Kidney epithelial cell (primary cell): Measurements from ENCODE around the gene TARM1. TPM values are rescaled to one million over a fixed set of nuclear protein-coding genes. Genes with fewer than 3 reads are reported as not detected.
A peak's percentile ranks its signal among the peaks of the same experiment; 100 is the strongest.
"Not testable (repeated sequence)": the region's sequence is repeated elsewhere in the genome, so short reads cannot be mapped to it uniquely, and the experiment has no call there.

ENCODE experiments used
- DNase-seq: peaks from one replicate; pipeline ENCODE4 v3.0.0-alpha.2; 2010; ENCODE audit warnings: low read depth
- H3K27me3 ChIP-seq: 2 replicates; pipeline ENCODE4 v1.6.0; 2011; ENCODE audit warnings: low read length; ENCODE audit not compliant: control insufficient read depth, insufficient read depth
- H3K36me3 ChIP-seq: 2 replicates; pipeline ENCODE4 v1.5.1; 2011; ENCODE audit warnings: low read length; ENCODE audit not compliant: control insufficient read depth, insufficient read depth
- H3K4me3 ChIP-seq: 2 replicates; pipeline ENCODE4 v1.5.1; 2011; ENCODE audit warnings: low read depth, mild to moderate bottlenecking, control low read depth, low read length
- total RNA-seq: library from RNA; depleted of rRNA; stranded (reverse); fragments of >200 nt; gene quantifications from 2 replicates; pipeline ENCODE4 v1.2.3, GENCODE V29; 2015
- TF ChIP-seq, protein P1 (sequence below): IDR thresholded peaks from 2 replicates; pipeline ENCODE4 v1.5.1; 2011; ENCODE audit warnings: mild to moderate bottlenecking, moderate library complexity, low read length, control low read depth, inconsistent platforms; ENCODE audit not compliant: insufficient read depth, poor library complexity, severe bottlenecking

TARM1 gene
- total RNA-seq, 1 donor from 2014 or later = not detected

DNA sequence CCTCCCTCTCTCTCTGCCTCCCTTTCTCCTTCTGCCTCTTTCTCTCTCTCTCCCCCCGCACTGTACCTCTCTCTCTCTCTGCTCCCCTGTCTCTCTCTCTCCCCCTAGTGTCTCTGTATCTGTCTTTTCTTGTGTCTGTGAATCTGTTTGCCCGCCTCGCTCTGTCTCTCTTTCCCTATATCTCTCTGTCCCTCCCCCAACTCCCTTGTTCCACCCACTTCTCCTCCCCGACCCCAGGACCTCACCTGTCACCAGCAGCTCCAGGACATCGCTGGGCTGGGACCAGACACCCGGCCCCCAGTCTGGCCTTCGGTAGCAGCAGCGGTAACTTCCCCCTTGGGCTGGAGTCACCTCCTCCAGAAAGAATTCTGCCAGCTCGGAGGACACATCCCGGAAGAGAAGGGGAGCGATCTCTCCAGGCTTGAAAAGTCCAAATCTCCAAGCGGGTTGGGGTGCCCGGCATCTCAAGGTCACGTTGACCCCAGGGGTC lies 15.5 kb upstream of the TARM1 start:
- H3K4me3 ChIP-seq = peak overlapping the region; percentile 11

DNA sequence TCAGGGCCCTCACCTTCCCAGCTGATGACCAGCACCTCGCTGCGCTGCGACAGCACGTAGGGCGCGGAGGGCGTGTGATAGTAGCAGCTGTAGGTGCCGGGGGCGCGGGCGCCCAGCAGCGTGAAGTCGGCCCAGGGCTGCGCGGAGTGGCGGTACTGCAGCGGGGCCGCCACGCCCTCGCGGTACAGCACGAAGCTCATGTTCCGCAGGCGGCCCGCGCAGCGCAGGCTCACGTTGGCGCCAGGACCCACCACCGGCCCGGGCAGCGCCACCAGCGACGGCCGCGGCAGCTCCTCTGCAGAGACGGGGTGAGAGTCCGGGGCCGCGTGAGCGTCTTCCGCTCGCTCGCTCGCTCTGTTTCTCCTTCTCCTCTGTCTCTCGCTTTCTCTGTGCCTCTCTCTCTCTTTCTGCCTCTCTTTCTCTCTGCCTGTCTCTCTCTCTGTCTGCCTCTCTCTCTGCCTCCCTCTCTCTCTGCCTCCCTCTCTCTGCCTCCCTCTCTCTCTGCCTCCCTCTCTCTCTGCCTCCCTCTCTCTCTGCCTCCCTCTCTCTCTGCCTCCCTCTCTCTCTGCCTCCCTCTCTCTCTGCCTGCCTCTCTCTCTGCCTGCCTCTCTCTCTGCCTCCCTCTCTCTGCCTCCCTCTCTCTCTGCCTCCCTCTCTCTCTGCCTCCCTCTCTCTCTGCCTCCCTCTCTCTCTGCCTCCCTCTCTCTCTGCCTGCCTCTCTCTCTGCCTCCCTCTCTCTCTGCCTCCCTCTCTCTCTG lies 14.9 kb upstream of the TARM1 start:
- not testable (repeated sequence) for H3K27me3 ChIP-seq, DNase-seq, H3K36me3 ChIP-seq
- H3K4me3 ChIP-seq = peak overlapping the region; percentile 27

More for the DNA sequence above, 15.5 kb upstream of the TARM1 start:
- peaks cover 7% of the 10 kb centered on the region for H3K27me3 ChIP-seq
- TF ChIP-seq, protein P1, sequence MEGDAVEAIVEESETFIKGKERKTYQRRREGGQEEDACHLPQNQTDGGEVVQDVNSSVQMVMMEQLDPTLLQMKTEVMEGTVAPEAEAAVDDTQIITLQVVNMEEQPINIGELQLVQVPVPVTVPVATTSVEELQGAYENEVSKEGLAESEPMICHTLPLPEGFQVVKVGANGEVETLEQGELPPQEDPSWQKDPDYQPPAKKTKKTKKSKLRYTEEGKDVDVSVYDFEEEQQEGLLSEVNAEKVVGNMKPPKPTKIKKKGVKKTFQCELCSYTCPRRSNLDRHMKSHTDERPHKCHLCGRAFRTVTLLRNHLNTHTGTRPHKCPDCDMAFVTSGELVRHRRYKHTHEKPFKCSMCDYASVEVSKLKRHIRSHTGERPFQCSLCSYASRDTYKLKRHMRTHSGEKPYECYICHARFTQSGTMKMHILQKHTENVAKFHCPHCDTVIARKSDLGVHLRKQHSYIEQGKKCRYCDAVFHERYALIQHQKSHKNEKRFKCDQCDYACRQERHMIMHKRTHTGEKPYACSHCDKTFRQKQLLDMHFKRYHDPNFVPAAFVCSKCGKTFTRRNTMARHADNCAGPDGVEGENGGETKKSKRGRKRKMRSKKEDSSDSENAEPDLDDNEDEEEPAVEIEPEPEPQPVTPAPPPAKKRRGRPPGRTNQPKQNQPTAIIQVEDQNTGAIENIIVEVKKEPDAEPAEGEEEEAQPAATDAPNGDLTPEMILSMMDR = peak; percentile 31
- DNase-seq = no peak
- H3K36me3 ChIP-seq = no peaks in the 10 kb centered on the region

DNA sequence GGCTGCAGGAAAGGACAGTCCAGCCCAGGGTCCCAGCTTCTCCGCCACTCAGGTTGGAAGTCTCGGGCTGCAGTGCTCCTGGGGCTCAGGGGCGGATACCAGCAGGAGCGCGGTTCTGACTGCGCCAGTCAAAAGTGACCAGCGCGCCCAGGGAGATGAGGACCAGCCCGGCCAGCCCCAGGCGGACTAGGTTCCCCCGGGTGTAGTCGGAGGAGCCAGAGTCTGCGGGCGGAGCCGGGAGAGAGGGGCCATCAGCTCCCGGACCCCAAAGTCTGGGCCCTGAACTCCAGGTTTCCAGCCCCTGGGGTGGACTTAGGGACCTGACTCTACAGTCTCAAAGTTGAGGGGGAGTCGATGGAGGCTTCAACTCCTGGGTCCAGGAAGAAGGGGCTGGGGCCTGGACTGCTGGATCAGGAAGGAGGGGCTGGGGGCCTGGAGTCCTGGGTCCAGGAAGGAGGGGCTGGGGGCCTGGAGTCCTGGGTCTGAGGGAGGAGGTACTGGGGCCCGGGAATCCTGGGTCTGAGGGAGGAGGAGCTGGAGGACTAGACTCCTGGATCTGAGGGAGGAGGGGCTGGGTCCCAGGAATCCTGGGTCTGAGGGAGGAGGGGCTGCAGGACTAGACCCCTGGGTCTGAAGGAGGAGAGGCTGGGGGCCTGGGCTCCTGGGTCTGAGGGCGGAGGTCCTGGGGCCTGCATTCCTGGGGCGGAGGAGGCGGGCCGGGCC lies 14.1 kb upstream of the TARM1 start:
- TF ChIP-seq, protein P1 = no peak
- Histone ChIP-seq H3K36me3 (no peaks in the 10 kb centered on the region), H3K27me3 (peaks cover 7% of the 10 kb centered on the region), H3K4me3 (peak overlapping the region; percentile 27)
- no peak for DNase-seq

DNA sequence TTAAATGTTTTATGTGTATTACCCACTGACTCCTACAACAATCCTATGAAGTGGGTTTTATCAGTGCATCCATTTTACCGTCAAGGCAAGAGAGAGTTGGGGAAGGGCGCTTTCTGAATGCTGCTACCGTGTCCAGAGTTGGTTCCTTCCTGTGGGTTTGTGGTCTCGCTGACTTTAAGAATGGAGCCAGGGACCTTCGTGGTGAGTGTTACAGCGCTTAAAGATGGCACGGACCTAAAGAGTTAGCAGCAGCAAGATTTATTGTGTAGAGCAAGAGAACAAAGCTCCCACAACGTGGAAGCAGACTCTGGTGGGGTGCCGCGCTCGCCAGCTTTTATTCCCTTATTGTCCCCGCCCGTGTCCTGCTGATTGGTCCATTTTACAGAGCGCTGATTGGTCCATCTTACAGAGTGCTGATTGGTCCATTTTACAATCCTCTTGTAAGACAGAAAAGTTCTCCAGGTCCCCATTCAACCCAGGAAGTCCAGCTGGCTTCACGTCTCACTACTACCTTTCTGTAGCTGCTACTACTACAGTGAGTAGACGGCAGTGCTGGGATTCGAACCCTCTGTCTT lies 13.3 kb upstream of the TARM1 start:
- TF ChIP-seq, protein P1 = no peak
- Histone ChIP-seq H3K4me3 (no peak overlapping the region), H3K36me3 (no peaks in the 10 kb centered on the region), H3K27me3 (peaks cover 7% of the 10 kb centered on the region)
- DNase-seq = no peak

DNA sequence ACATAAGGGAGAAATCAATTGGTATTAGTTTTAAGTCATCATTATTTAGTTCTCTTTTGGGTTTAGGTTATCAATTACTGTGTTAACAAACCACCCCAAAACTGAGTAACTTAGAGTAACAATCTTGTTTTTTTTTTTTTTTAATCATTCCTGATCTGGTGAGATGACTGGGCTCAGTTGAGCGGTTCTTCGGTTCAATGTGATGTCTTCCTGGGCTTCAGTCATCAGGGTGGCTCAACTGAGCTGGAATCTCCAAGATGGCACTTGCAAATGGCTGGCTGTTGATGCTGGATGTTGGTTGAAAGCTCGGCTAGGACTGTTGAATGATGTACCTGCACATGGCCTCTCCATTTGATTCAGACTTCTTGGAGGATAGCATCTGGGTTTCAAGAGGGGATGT lies 3.2 kb upstream of the TARM1 start:
- Histone ChIP-seq H3K4me3 (no peak overlapping the region), H3K27me3 (no peaks in the 10 kb centered on the region), H3K36me3 (no peaks in the 10 kb centered on the region)
- TF ChIP-seq, protein P1 = no peak
- DNase-seq = no peak

DNA sequence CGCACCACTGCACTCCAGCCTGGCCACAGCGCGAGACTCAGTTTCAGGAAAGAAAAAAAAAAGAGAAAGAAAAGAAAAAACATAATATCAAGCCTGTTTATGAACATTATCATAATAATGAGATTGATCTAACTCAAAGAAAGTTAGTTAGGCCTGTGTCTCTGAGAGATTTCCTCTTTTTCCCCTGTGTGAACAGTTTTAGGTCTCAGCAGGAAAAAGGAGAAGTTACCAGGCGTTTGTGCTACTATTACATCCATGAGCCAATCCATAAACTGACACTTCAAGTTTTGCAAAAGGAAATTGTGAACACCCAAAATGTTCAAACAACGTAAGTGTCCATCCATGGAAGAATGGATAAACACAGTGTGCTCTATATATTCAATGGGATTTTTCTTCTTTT lies 3.8 kb downstream of the TARM1 start:
- TF ChIP-seq, protein P1 = no peak
- no peak for DNase-seq
- Histone ChIP-seq H3K36me3 (no peaks in the 10 kb centered on the region), H3K27me3 (no peaks in the 10 kb centered on the region), H3K4me3 (no peak overlapping the region)
